ENCODE measurements around the gene RAB37.

DNA sequence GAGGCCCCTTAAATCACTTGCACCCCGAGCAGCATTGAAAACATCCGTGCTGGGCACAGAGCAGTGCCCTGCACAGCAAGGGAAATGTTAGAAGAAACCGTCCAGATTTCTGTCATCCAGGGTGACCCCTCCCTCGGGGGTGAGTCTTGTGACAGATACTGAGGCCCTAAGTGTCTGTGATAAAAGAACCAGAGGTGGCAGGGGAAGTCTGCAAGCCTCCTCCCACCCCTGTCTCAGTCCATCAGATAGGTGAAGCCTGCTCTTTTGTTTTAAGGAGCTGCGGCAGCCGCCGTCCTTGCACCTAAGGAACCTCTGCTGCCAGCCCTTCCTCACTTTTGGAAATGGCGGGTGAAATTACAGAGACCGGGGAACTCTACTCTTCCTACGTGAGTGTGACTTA lies 39.9 kb downstream of the RAB37 start:
- TF ChIP-seq POLR2A (IDR thresholded peaks at IDR 0.05; ENCODE audit: low read length) (no peak), GATA1 (IDR thresholded peaks at IDR 0.05; ENCODE audit: low read depth, low read length) (no peak)

All from erythroblast (primary cell).